Breast epithelium (tissue), 4 donors: ENCODE results near the gene AGBL1. TPM values are rescaled to one million over a fixed set of nuclear protein-coding genes. Genes with fewer than 3 reads are reported as not detected.

Experiments used
- DNase-seq, 2 donors: peaks; one replicate each; pipeline ENCODE4 v3.0.0-alpha.2; 2019; ENCODE audit warnings: low spot score in 2 of 2
- H3K27ac ChIP-seq, 2 donors: fragments of 200-600 bp; sonication (generic) in 1 of 2; one replicate each; pipeline ENCODE4 v1.5.1; 2016 to 2019; ENCODE audit warnings: mild to moderate bottlenecking in 1 of 2
- H3K27me3 ChIP-seq, 2 donors: fragments of 200-600 bp; sonication (generic) in 1 of 2; one replicate each; pipeline versions ENCODE4 v1.5.1 to v1.6.0; 2017 to 2019; ENCODE audit warnings: control low read depth in 1 of 2, mild to moderate bottlenecking in 1 of 2
- H3K36me3 ChIP-seq: fragments of 200-600 bp; one replicate; pipeline ENCODE4 v1.5.1; 2019
- H3K4me1 ChIP-seq, 2 donors: fragments of 200-600 bp; sonication (generic); one replicate each; pipeline ENCODE4 v1.5.1; 2016 to 2019; ENCODE audit warnings: control low read depth in 1 of 2
- H3K4me3 ChIP-seq, 3 donors: fragments of 200-600 bp; sonication (generic); 1 replicate in 2 of 3; 2 replicates in 1 of 3; pipeline ENCODE4 v1.5.1; 2016 to 2019; ENCODE audit warnings: mild to moderate bottlenecking in 3 of 3, moderate library complexity in 2 of 3
- H3K9me3 ChIP-seq, 2 donors: fragments of 200-600 bp; sonication (generic) in 1 of 2; one replicate each; pipeline ENCODE4 v1.5.1; 2016 to 2019; ENCODE audit warnings: control low read depth in 1 of 2
- CTCF ChIP-seq, 3 donors: fragments of 450-650 bp; IDR thresholded peaks; one replicate each; pipeline ENCODE4 v1.5.1; 2016 to 2017; ENCODE audit warnings: antibody characterized with exemption in 3 of 3, mild to moderate bottlenecking in 3 of 3, moderate library complexity in 3 of 3
- POLR2A ChIP-seq: fragments of 450-650 bp; IDR thresholded peaks from one replicate; pipeline ENCODE4 v1.6.1; 2016; ENCODE audit warnings: antibody characterized with exemption, mild to moderate bottlenecking, moderate library complexity
- POLR2AphosphoS5 ChIP-seq, 3 donors: sonication (generic); formaldehyde crosslinking; IDR thresholded peaks; one replicate each; pipeline ENCODE4 v1.6.1; 2017; ENCODE audit warnings: antibody characterized with exemption in 3 of 3
- intact Hi-C: fragments of 100-400 bp; cut with DNase I; formaldehyde crosslinking; loops from one replicate; pipeline ENCODE4 v1.15.1; 2023; ENCODE audit warnings: low total_unique reads
- total RNA-seq, 3 donors: library from RNA; depleted of rRNA; stranded (reverse); fragments of >200 nt; gene quantifications; one replicate each; pipeline ENCODE4 v1.1.0, GENCODE V29; 2016

Gene AGBL1
- total RNA-seq, 3 donors from 2014 or later = not detected

- TF ChIP-seq CTCF (IDR thresholded peaks at IDR 0.05) (no peak), POLR2A (no peak), POLR2AphosphoS5 (IDR thresholded peaks at IDR 0.05) (no peak)
- intact Hi-C loops = no loop called here
- Histone ChIP-seq H3K36me3 (no peaks in the 10 kb centered on the region), H3K4me3 (no peak overlapping the region), H3K9me3 (no peaks in the 10 kb centered on the region), H3K27me3 (peaks cover 0 to 14% of the 10 kb centered on the region in 2 donors), H3K4me1 (no peaks in the 10 kb centered on the region), H3K27ac (no peak overlapping the region)
- DNase-seq = no peak
Measured at GRCh38 chr15:86080302-86080701, 631 bp downstream of the AGBL1 start.

- no peaks in the 10 kb centered on the region for H3K36me3 ChIP-seq
- DNase-seq = no peak
- no peaks in the 10 kb centered on the region for H3K4me1 ChIP-seq
- no peaks in the 10 kb centered on the region for H3K9me3 ChIP-seq
- no peak overlapping the region for H3K4me3 ChIP-seq
- peaks cover 0 to 10% of the 10 kb centered on the region in 2 donors for H3K27me3 ChIP-seq
- intact Hi-C loops = no loop called here
- H3K27ac ChIP-seq = no peak overlapping the region
- TF ChIP-seq POLR2A = no peak
- TF ChIP-seq CTCF (IDR thresholded peaks at IDR 0.05) = no peak
- no peak for TF ChIP-seq POLR2AphosphoS5 (IDR thresholded peaks at IDR 0.05)
Measured at GRCh38 chr15:86082619-86083380, 3.1 kb downstream of the AGBL1 start.

GRCh38 chr15:86087808-86088207 lies 8.1 kb downstream of the AGBL1 start:
- intact Hi-C loops = no loop called here
- Histone ChIP-seq H3K27me3 (no peaks in the 10 kb centered on the region), H3K4me1 (no peaks in the 10 kb centered on the region), H3K9me3 (no peaks in the 10 kb centered on the region), H3K27ac (no peak overlapping the region), H3K4me3 (no peak overlapping the region), H3K36me3 (no peaks in the 10 kb centered on the region)
- TF ChIP-seq POLR2AphosphoS5 (IDR thresholded peaks at IDR 0.05) (no peak), CTCF (IDR thresholded peaks at IDR 0.05) (no peak), POLR2A (no peak)
- no peak for DNase-seq

GRCh38 chr15:86089422-86089821 lies 9.8 kb downstream of the AGBL1 start:
- Histone ChIP-seq H3K4me1 (no peaks in the 10 kb centered on the region), H3K27me3 (no peaks in the 10 kb centered on the region), H3K27ac (no peak overlapping the region), H3K36me3 (no peaks in the 10 kb centered on the region), H3K9me3 (no peaks in the 10 kb centered on the region), H3K4me3 (no peak overlapping the region)
- TF ChIP-seq POLR2AphosphoS5 (IDR thresholded peaks at IDR 0.05) (no peak), CTCF (IDR thresholded peaks at IDR 0.05) (no peak), POLR2A (no peak)
- no peak for DNase-seq
- intact Hi-C loops = no loop called here

GRCh38 chr15:86101818-86102217 lies 22.1 kb downstream of the AGBL1 start:
- intact Hi-C loops = no loop called here
- Histone ChIP-seq H3K27me3 (peaks cover 0 to 3% of the 10 kb centered on the region in 2 donors), H3K36me3 (no peaks in the 10 kb centered on the region), H3K4me1 (no peaks in the 10 kb centered on the region), H3K27ac (no peak overlapping the region), H3K9me3 (peaks cover 5 to 14% of the 10 kb centered on the region in 2 donors), H3K4me3 (no peak overlapping the region)
- TF ChIP-seq POLR2AphosphoS5 (IDR thresholded peaks at IDR 0.05) = no peak
- DNase-seq = no peak
